ENCODE data around the gene POPDC3.
A peak's percentile ranks its signal among the peaks of the same experiment; 100 is the strongest.

POPDC3 gene

GRCh38 chr6:105161421-105161820, 18.4 kb downstream of the POPDC3 start:
- Histone ChIP-seq H3K27me3 (ENCODE audit: insufficient read depth, low read length) (no peaks in the 10 kb centered on the region), H3K79me2 (ENCODE audit: control insufficient read depth, insufficient read depth, low read length, unreplicated experiment) (no peaks in the 10 kb centered on the region), H3K4me1 (ENCODE audit: control insufficient read depth, insufficient read depth, low read length, unreplicated experiment) (peaks cover 7% of the 10 kb centered on the region), H3K4me3 (ENCODE audit: low read depth, low read length) (no peak overlapping the region), H3K27ac (ENCODE audit: low read depth, low read length) (no peak overlapping the region), H2AFZ (ENCODE audit: low read length, unreplicated experiment) (no peak overlapping the region), H3K36me3 (ENCODE audit: insufficient read depth, low read length) (peaks cover 10% of the 10 kb centered on the region; the same call in 1 of the 2 replicates)

DNA sequence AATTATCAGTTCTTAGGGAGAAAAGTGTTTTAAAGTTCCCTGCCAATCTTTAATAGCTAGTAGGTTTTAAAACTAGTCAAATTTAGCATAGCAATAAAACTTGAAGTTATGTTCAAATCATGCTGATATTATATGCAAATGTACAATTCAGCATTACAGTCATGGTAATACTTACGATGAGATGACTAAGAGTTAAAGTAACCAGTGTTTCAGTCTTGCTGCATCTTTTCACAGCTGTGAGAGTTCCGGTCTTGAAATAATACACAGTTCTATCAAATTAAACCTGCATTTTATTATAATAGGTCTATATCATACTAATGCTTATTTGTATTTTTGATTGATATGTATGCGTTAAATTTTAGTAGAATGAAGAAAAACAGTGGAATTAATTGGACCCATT, 26.1 kb downstream of the POPDC3 start:
- Histone ChIP-seq H3K36me3 (ENCODE audit: insufficient read depth, low read length) (peaks cover 4% of the 10 kb centered on the region; the same call in 1 of the 2 replicates), H3K27ac (ENCODE audit: low read depth, low read length) (no peak overlapping the region), H3K4me3 (ENCODE audit: low read depth, low read length) (no peak overlapping the region), H3K4me1 (ENCODE audit: control insufficient read depth, insufficient read depth, low read length, unreplicated experiment) (no peaks in the 10 kb centered on the region), H2AFZ (ENCODE audit: low read length, unreplicated experiment) (no peak overlapping the region), H3K79me2 (ENCODE audit: control insufficient read depth, insufficient read depth, low read length, unreplicated experiment) (no peaks in the 10 kb centered on the region), H3K27me3 (ENCODE audit: insufficient read depth, low read length) (no peaks in the 10 kb centered on the region)

GRCh38 chr6:105152880-105153279, 26.9 kb downstream of the POPDC3 start:
- no peak overlapping the region for H3K27ac ChIP-seq (ENCODE audit: low read depth, low read length)

DNA sequence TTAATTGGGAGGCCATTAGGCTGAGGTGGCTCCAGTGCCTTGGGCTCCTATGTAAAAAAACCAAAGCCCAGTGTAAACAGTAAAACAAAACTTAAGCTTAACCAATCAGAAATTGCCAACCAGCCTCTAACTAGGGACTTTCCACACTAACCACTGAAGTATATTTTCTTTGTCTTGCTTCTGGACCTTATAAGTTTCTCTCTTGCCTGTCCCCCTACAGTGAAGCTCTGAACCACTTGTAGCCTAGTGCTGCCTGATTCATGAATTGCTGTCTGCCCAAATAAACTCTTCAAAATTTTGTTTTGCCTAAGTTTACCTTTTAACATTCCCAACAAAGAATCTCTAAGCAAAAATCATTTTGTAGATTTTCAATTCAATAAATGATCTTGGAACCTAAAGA, 28.2 kb downstream of the POPDC3 start:
- Histone ChIP-seq H3K4me3 (ENCODE audit: low read depth, low read length) (no peak overlapping the region), H3K79me2 (ENCODE audit: control insufficient read depth, insufficient read depth, low read length, unreplicated experiment) (no peaks in the 10 kb centered on the region), H2AFZ (ENCODE audit: low read length, unreplicated experiment) (no peak overlapping the region), H3K4me1 (ENCODE audit: control insufficient read depth, insufficient read depth, low read length, unreplicated experiment) (no peaks in the 10 kb centered on the region), H3K36me3 (ENCODE audit: insufficient read depth, low read length) (no peaks in the 10 kb centered on the region), H3K27me3 (ENCODE audit: insufficient read depth, low read length) (no peaks in the 10 kb centered on the region), H3K27ac (ENCODE audit: low read depth, low read length) (no peak overlapping the region)

More at GRCh38 chr6:105152880-105153279, 26.9 kb downstream of the POPDC3 start:
- Histone ChIP-seq H3K4me1 (ENCODE audit: control insufficient read depth, insufficient read depth, low read length, unreplicated experiment) (no peaks in the 10 kb centered on the region), H3K79me2 (ENCODE audit: control insufficient read depth, insufficient read depth, low read length, unreplicated experiment) (no peaks in the 10 kb centered on the region), H3K36me3 (ENCODE audit: insufficient read depth, low read length) (no peaks in the 10 kb centered on the region), H2AFZ (ENCODE audit: low read length, unreplicated experiment) (no peak overlapping the region), H3K27me3 (ENCODE audit: insufficient read depth, low read length) (no peaks in the 10 kb centered on the region), H3K4me3 (ENCODE audit: low read depth, low read length) (no peak overlapping the region)

- H3K4me1 ChIP-seq (ENCODE audit: control insufficient read depth, insufficient read depth, low read length, unreplicated experiment): peaks cover 4% of the 10 kb centered on the region
- H3K36me3 ChIP-seq (ENCODE audit: insufficient read depth, low read length): no peaks in the 10 kb centered on the region
- H3K27ac ChIP-seq (ENCODE audit: low read depth, low read length): no peak overlapping the region
- H3K79me2 ChIP-seq (ENCODE audit: control insufficient read depth, insufficient read depth, low read length, unreplicated experiment): no peaks in the 10 kb centered on the region
- no peaks in the 10 kb centered on the region for H3K27me3 ChIP-seq (ENCODE audit: insufficient read depth, low read length)
- no peak overlapping the region for H2AFZ ChIP-seq (ENCODE audit: low read length, unreplicated experiment)
- H3K4me3 ChIP-seq (ENCODE audit: low read depth, low read length): peak overlapping the region; percentile 84
Measured at GRCh38 chr6:105138141-105138540, 41.7 kb downstream of the POPDC3 start.

GRCh38 chr6:105137388-105137787, 42.4 kb downstream of the POPDC3 start:
- no peak overlapping the region for H3K27ac ChIP-seq (ENCODE audit: low read depth, low read length)

GRCh38 chr6:105136431-105137350, 43.1 kb downstream of the POPDC3 start:
- Histone ChIP-seq H2AFZ (ENCODE audit: low read length, unreplicated experiment) (peak overlapping the region; percentile 98), H3K4me3 (ENCODE audit: low read depth, low read length) (peak overlapping the region; percentile 84), H3K27me3 (ENCODE audit: insufficient read depth, low read length) (no peaks in the 10 kb centered on the region), H3K36me3 (ENCODE audit: insufficient read depth, low read length) (no peaks in the 10 kb centered on the region), H3K4me1 (ENCODE audit: control insufficient read depth, insufficient read depth, low read length, unreplicated experiment) (peaks cover 4% of the 10 kb centered on the region), H3K27ac (ENCODE audit: low read depth, low read length) (0 out of 2 replicates have a peak overlapping the region, but pooled peaks have one; percentile 13), H3K79me2 (ENCODE audit: control insufficient read depth, insufficient read depth, low read length, unreplicated experiment) (no peaks in the 10 kb centered on the region)

More at GRCh38 chr6:105137388-105137787, 42.4 kb downstream of the POPDC3 start:
- peaks cover 4% of the 10 kb centered on the region for H3K4me1 ChIP-seq (ENCODE audit: control insufficient read depth, insufficient read depth, low read length, unreplicated experiment)
- H3K27me3 ChIP-seq (ENCODE audit: insufficient read depth, low read length): no peaks in the 10 kb centered on the region
- no peaks in the 10 kb centered on the region for H3K79me2 ChIP-seq (ENCODE audit: control insufficient read depth, insufficient read depth, low read length, unreplicated experiment)
- peak overlapping the region; percentile 98 for H2AFZ ChIP-seq (ENCODE audit: low read length, unreplicated experiment)
- H3K4me3 ChIP-seq (ENCODE audit: low read depth, low read length): peak overlapping the region; percentile 84
- no peaks in the 10 kb centered on the region for H3K36me3 ChIP-seq (ENCODE audit: insufficient read depth, low read length)

GRCh38 chr6:105135907-105136430, 43.8 kb downstream of the POPDC3 start:
- Histone ChIP-seq H2AFZ (ENCODE audit: low read length, unreplicated experiment) (peak overlapping the region; percentile 98), H3K4me3 (ENCODE audit: low read depth, low read length) (peak overlapping the region; percentile 84), H3K4me1 (ENCODE audit: control insufficient read depth, insufficient read depth, low read length, unreplicated experiment) (peaks cover 4% of the 10 kb centered on the region), H3K27me3 (ENCODE audit: insufficient read depth, low read length) (no peaks in the 10 kb centered on the region), H3K36me3 (ENCODE audit: insufficient read depth, low read length) (no peaks in the 10 kb centered on the region), H3K27ac (ENCODE audit: low read depth, low read length) (no peak overlapping the region), H3K79me2 (ENCODE audit: control insufficient read depth, insufficient read depth, low read length, unreplicated experiment) (no peaks in the 10 kb centered on the region)

GRCh38 chr6:105135056-105135455, 44.8 kb downstream of the POPDC3 start:
- H3K27me3 ChIP-seq (ENCODE audit: insufficient read depth, low read length): no peaks in the 10 kb centered on the region
- H3K36me3 ChIP-seq (ENCODE audit: insufficient read depth, low read length): no peaks in the 10 kb centered on the region
- no peaks in the 10 kb centered on the region for H3K79me2 ChIP-seq (ENCODE audit: control insufficient read depth, insufficient read depth, low read length, unreplicated experiment)
- H2AFZ ChIP-seq (ENCODE audit: low read length, unreplicated experiment): no peak overlapping the region
- H3K4me3 ChIP-seq (ENCODE audit: low read depth, low read length): peak overlapping the region; percentile 10; the same call in 1 of the 2 replicates
- no peak overlapping the region for H3K27ac ChIP-seq (ENCODE audit: low read depth, low read length)
- H3K4me1 ChIP-seq (ENCODE audit: control insufficient read depth, insufficient read depth, low read length, unreplicated experiment): peaks cover 4% of the 10 kb centered on the region

DNA sequence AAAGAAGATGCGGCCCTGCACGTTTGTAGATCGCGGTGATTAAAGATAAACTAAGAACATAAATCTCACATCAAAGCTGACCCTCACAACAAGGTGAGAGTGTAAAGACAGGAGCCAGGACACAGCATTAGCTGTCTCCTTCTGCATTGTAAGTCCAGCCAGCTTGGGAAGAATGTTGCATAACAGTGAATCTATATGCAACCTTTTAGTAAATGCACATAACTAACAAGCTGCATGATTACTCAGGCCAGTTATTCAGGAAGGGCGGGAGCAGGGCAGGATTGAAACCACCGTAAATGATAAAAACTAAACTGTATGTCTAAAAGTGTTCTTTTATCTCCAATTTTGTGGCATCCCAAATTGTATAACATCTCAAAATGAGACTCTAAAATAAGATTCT, 57.1 kb downstream of the POPDC3 start:
- no peaks in the 10 kb centered on the region for H3K27me3 ChIP-seq (ENCODE audit: insufficient read depth, low read length)
- H3K4me3 ChIP-seq (ENCODE audit: low read depth, low read length): no peak overlapping the region
- H3K36me3 ChIP-seq (ENCODE audit: insufficient read depth, low read length): 0 out of 2 replicates have a peak, but pooled peaks cover 3% of the 10 kb centered on the region
- no peak overlapping the region for H2AFZ ChIP-seq (ENCODE audit: low read length, unreplicated experiment)
- no peaks in the 10 kb centered on the region for H3K79me2 ChIP-seq (ENCODE audit: control insufficient read depth, insufficient read depth, low read length, unreplicated experiment)
- no peak overlapping the region for H3K27ac ChIP-seq (ENCODE audit: low read depth, low read length)
- H3K4me1 ChIP-seq (ENCODE audit: control insufficient read depth, insufficient read depth, low read length, unreplicated experiment): no peaks in the 10 kb centered on the region
